Activated CD4-positive, alpha-beta memory T cell treated with anti-CD3 and anti-CD28 coated beads, Interleukin-2, amount 10 ng/mL, durations not matched to agents 7 days and 5 days (primary cell): Measurements from ENCODE around the gene TMED8. TPM values are rescaled to one million over a fixed set of nuclear protein-coding genes. Genes with fewer than 3 reads are reported as not detected.
A peak's percentile ranks its signal among the peaks of the same experiment; 100 is the strongest.
"Not testable (repeated sequence)": the region's sequence is repeated elsewhere in the genome, so short reads cannot be mapped to it uniquely, and the experiment has no call there.

ENCODE experiments used
- CTCF ChIA-PET: fragments of 350-600 bp; sonication (Branson Sonifier 250); formaldehyde crosslinking; loops from one replicate; lab custom pipeline; 2021; ENCODE audit warnings: antibody characterized with exemption, inconsistent platforms; lab: Charles Lee
- POLR2A ChIA-PET: fragments of 350-600 bp; sonication (Branson Sonifier 250); formaldehyde crosslinking; loops from one replicate; lab custom pipeline; 2021; ENCODE audit warnings: antibody characterized with exemption; lab: Charles Lee
- DNase-seq: peaks from one replicate; pipeline ENCODE4 v3.0.0-alpha.2; 2020
- H3K27ac Mint-ChIP-seq: one replicate; pipeline ENCODE4 v1.8.0; 2021; ENCODE audit warnings: mild to moderate bottlenecking, mixed read lengths
- H3K27me3 Mint-ChIP-seq: one replicate; pipeline ENCODE4 v1.8.0; 2021; ENCODE audit warnings: mixed read lengths
- H3K36me3 Mint-ChIP-seq: one replicate; pipeline ENCODE4 v1.8.0; 2021; ENCODE audit warnings: low read depth, mixed read lengths
- H3K4me1 Mint-ChIP-seq: one replicate; pipeline ENCODE4 v1.8.0; 2021; ENCODE audit warnings: mixed read lengths
- H3K4me3 Mint-ChIP-seq: one replicate; pipeline ENCODE4 v1.8.0; 2021; ENCODE audit warnings: mild to moderate bottlenecking, mixed read lengths
- H3K9me3 Mint-ChIP-seq: one replicate; pipeline ENCODE4 v1.8.0; 2021; ENCODE audit warnings: mixed read lengths
- total RNA-seq, 2 experiments: library from RNA; stranded (reverse); gene quantifications; one replicate each; pipeline ENCODE4 v1.2.3, GENCODE V29; 2021

TMED8 gene
- total RNA-seq, result 10 to 100 TPM; 21.2 to 22.2 TPM

GRCh38 chr14:77376771-77377501 is at the start of gene TMED8, which contains the start of gene SAMD15:
Gene TMED8, minus strand, starts transcription at chr14:77377094. Its CDS starts 41 bp downstream, at chr14:77377053.
Gene SAMD15, plus strand, starts transcription at chr14:77377379. Its CDS starts 40 bp downstream, at chr14:77377419.
- H3K9me3 Mint-ChIP-seq, result no peaks in the 10 kb centered on the region
- H3K4me3 Mint-ChIP-seq, result peak within 1 kb of the TSS; percentile 87
- POLR2A ChIA-PET, result interaction anchor here (0.7 to 4.3 kb wide), 11 partner anchors 9 to 257 kb away, joined by 3 to 39 read pairs (median 5); partner anchors contain the start of genes AHSA1, GSTZ1, POMT2 and VIPAS39
- no peaks in the 10 kb centered on the region for H3K27me3 Mint-ChIP-seq
- H3K27ac Mint-ChIP-seq, result peak within 1 kb of the TSS; percentile 77
- peaks cover 40% of the 10 kb centered on the region for H3K4me1 Mint-ChIP-seq
- peaks cover 29% of the 10 kb centered on the region for H3K36me3 Mint-ChIP-seq
- CTCF ChIA-PET, result interaction anchor here (0.5 to 2.9 kb wide), 12 partner anchors 24 to 253 kb away, joined by 3 to 17 read pairs (median 4); partner anchors contain the start of genes AHSA1, GSTZ1, POMT2 and VIPAS39
- peak; percentile 86 for DNase-seq

GRCh38 chr14:77426396-77426795 is 49.5 kb upstream of the TMED8 start:
- ChIA-PET POLR2A (no interaction called here), CTCF (no interaction called here)
- Mint-ChIP-seq H3K27me3 (no peaks in the 10 kb centered on the region), H3K4me3 (no peak overlapping the region), H3K4me1 (no peaks in the 10 kb centered on the region), H3K27ac (no peak overlapping the region), H3K36me3 (peaks cover 81% of the 10 kb centered on the region), H3K9me3 (no peaks in the 10 kb centered on the region)
- no peak for DNase-seq

DNA sequence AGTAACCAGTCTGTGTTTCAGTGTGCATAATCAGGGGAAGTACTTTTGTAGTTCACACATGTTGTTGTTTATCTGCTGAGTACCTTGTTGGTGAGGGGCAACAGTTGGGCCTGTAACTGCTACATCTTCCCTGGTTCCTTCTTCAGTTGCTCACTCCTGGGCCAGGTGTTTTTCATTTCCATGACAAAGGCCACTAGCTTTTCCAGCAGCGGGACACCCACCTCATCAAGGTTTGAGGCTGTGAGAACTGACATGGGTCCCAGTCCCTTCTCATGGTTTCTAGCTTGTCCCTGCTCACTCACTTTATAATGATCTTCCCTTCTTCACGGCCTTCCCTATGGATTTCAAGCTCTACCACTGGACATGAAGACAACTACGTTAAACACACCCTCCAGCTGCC is 48.0 kb upstream of the TMED8 start:
- no peak for DNase-seq
- ChIA-PET CTCF (no interaction called here), POLR2A (no interaction called here)
- Mint-ChIP-seq H3K4me1 (no peaks in the 10 kb centered on the region), H3K4me3 (no peak overlapping the region), H3K27ac (no peak overlapping the region), H3K9me3 (peaks cover 4% of the 10 kb centered on the region), H3K27me3 (no peaks in the 10 kb centered on the region), H3K36me3 (peaks cover 83% of the 10 kb centered on the region)

- Mint-ChIP-seq H3K36me3 (peaks cover 76% of the 10 kb centered on the region), H3K4me3 (no peak within 1 kb of the TSS), H3K9me3 (peaks cover 11% of the 10 kb centered on the region), H3K27me3 (no peaks in the 10 kb centered on the region), H3K4me1 (no peaks in the 10 kb centered on the region), H3K27ac (no peak within 1 kb of the TSS)
- ChIA-PET CTCF (no interaction called here), POLR2A (no interaction called here)
- no peak for DNase-seq
Observed at GRCh38 chr14:77423423-77423822, 46.5 kb upstream of the TMED8 start, which contains the start of gene NOXRED1. Gene NOXRED1, minus strand, starts transcription at chr14:77423523. Its CDS starts 634 bp downstream, at chr14:77422889.

- no peak overlapping the region for H3K4me3 Mint-ChIP-seq
- H3K27ac Mint-ChIP-seq, result no peak overlapping the region
- peaks cover 16% of the 10 kb centered on the region for H3K9me3 Mint-ChIP-seq
- ChIA-PET CTCF (no interaction called here), POLR2A (no interaction called here)
- no peaks in the 10 kb centered on the region for H3K27me3 Mint-ChIP-seq
- H3K36me3 Mint-ChIP-seq, result peaks cover 54% of the 10 kb centered on the region
- DNase-seq, result no peak
- H3K4me1 Mint-ChIP-seq, result no peaks in the 10 kb centered on the region
Observed at GRCh38 chr14:77421201-77421600, 44.3 kb upstream of the TMED8 start.

DNA sequence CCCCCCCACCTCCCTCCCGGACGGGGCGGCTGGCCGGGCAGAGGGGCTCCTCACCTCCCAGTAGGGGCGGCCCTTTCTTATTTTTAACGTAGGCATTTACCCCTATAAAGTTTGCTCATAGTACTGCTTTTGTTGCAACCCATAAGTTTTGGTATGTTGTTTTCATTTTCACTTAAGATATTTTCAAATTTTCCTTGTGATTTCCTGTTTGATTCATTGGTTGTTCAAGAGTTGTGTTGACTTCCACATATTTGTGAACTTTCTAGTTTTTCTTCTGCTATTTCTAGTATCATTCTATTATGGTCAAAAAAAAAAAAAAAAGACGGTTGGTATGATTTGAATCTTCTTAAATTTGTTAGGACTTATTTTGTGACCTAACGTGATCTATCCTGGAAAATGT is 39.9 kb upstream of the TMED8 start:
- Mint-ChIP-seq H3K4me3 (no peak overlapping the region), H3K9me3 (peaks cover 16% of the 10 kb centered on the region), H3K36me3 (peaks cover 21% of the 10 kb centered on the region), H3K27ac (no peak overlapping the region), H3K4me1 (no peaks in the 10 kb centered on the region), H3K27me3 (no peaks in the 10 kb centered on the region)
- ChIA-PET CTCF (no interaction called here), POLR2A (no interaction called here)
- no peak for DNase-seq

DNA sequence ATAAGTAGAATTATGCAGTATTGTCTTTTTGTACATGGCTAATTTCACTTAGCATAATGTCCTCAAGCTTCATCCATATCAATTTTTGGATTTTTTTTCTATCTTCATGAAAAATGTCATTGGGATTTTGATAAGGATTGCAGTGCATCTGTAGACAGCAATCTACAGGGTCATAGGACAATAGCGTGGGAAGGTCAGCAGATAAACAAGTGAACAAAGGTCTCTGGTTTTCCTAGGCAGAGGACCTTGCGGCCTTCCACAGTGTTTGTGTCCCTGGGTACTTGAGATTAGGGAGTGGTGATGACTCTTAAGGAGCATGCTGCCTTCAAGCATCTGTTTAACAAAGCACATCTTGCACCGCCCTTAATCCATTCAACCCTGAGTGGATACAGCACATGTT is 39.2 kb upstream of the TMED8 start:
- H3K27ac Mint-ChIP-seq, H3K4me3 Mint-ChIP-seq, H3K4me1 Mint-ChIP-seq, CTCF ChIA-PET, POLR2A ChIA-PET, H3K27me3 Mint-ChIP-seq, DNase-seq: not testable (repeated sequence)
- peaks cover 13% of the 10 kb centered on the region for H3K36me3 Mint-ChIP-seq
- H3K9me3 Mint-ChIP-seq, result peaks cover 16% of the 10 kb centered on the region

GRCh38 chr14:77415403-77416030 is 38.6 kb upstream of the TMED8 start:
- peaks cover 16% of the 10 kb centered on the region for H3K9me3 Mint-ChIP-seq
- H3K27ac Mint-ChIP-seq, H3K36me3 Mint-ChIP-seq, H3K27me3 Mint-ChIP-seq, H3K4me3 Mint-ChIP-seq, POLR2A ChIA-PET, DNase-seq, CTCF ChIA-PET, H3K4me1 Mint-ChIP-seq: not testable (repeated sequence)

GRCh38 chr14:77409131-77409533 is 32.2 kb upstream of the TMED8 start:
- Mint-ChIP-seq H3K4me3 (no peak overlapping the region), H3K36me3 (no peaks in the 10 kb centered on the region), H3K27me3 (no peaks in the 10 kb centered on the region), H3K27ac (no peak overlapping the region), H3K4me1 (peaks cover 13% of the 10 kb centered on the region), H3K9me3 (no peaks in the 10 kb centered on the region)
- no peak for DNase-seq
- POLR2A ChIA-PET, result no interaction called here
- CTCF ChIA-PET, result no interaction called here

- no peak for DNase-seq
- Mint-ChIP-seq H3K36me3 (no peaks in the 10 kb centered on the region), H3K4me3 (no peak overlapping the region), H3K4me1 (peaks cover 13% of the 10 kb centered on the region), H3K27ac (no peak overlapping the region), H3K27me3 (no peaks in the 10 kb centered on the region), H3K9me3 (no peaks in the 10 kb centered on the region)
- ChIA-PET CTCF (interaction anchor here (1.0 kb wide), 2 partner anchors 31 to 52 kb away, joined by 3 read pairs; partner anchors contain the start of gene TMED8), POLR2A (interaction anchor here (1.6 kb wide), 1 partner anchor 30 kb away, joined by 5 read pairs; the partner anchor contains the start of genes SAMD15 and TMED8)
Observed at GRCh38 chr14:77407158-77407557, 30.3 kb upstream of the TMED8 start.

DNA sequence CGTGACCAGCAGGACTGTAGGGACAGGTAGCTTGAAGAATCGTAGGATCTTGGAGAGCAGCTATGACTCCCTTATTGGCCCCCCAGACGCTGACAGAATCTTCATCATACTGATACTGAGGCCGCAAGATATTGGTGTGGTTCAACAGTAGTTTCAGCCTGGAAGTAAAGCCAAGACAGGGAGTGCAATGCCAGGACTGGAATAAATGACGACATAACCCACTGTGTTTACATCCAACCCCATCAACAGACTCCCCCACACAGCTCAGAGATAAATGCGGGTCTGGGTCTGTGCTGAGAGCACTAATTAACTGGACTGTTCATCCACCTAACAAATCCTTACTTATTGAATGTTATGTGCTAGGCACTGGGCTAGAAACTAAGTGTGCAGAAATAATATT is 29.8 kb upstream of the TMED8 start:
- H3K27ac Mint-ChIP-seq, result no peak overlapping the region
- no peak for DNase-seq
- no peaks in the 10 kb centered on the region for H3K9me3 Mint-ChIP-seq
- H3K27me3 Mint-ChIP-seq, result no peaks in the 10 kb centered on the region
- ChIA-PET POLR2A (interaction anchor here (1.6 kb wide), 1 partner anchor 30 kb away, joined by 5 read pairs; the partner anchor contains the start of genes SAMD15 and TMED8), CTCF (interaction anchor here (1.0 kb wide), 1 partner anchor 30 kb away, joined by 3 read pairs; the partner anchor contains the start of gene TMED8)
- H3K4me3 Mint-ChIP-seq, result no peak overlapping the region
- peaks cover 13% of the 10 kb centered on the region for H3K4me1 Mint-ChIP-seq
- H3K36me3 Mint-ChIP-seq, result no peaks in the 10 kb centered on the region

DNA sequence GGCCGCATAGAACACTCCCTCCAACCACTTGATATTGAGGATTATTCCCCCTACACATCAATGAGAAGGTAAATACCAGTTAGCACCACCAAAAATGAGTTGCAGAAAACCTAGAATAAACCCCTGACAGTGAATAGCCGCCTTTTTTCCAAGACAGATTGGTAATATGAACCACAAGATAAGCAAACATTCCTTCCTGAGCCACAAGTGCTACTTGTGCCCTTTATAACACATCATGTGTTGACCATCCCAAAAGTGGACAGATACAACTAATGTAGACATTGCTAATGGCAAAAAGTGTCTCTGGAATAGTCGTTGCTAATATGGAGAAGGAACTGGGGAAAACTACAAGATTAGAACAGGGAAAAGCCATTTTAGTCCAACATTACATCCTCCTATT is 29.2 kb upstream of the TMED8 start:
- Mint-ChIP-seq H3K4me1 (peaks cover 13% of the 10 kb centered on the region), H3K27ac (no peak overlapping the region), H3K27me3 (no peaks in the 10 kb centered on the region), H3K4me3 (no peak overlapping the region), H3K9me3 (no peaks in the 10 kb centered on the region), H3K36me3 (no peaks in the 10 kb centered on the region)
- POLR2A ChIA-PET, result interaction anchor here (1.6 kb wide), 1 partner anchor 29 kb away, joined by 5 read pairs; the partner anchor contains the start of genes SAMD15 and TMED8
- no peak for DNase-seq
- CTCF ChIA-PET, result interaction anchor here (1.2 kb wide), 1 partner anchor 90 kb away, joined by 3 read pairs; no protein-coding TSS in a partner anchor

DNA sequence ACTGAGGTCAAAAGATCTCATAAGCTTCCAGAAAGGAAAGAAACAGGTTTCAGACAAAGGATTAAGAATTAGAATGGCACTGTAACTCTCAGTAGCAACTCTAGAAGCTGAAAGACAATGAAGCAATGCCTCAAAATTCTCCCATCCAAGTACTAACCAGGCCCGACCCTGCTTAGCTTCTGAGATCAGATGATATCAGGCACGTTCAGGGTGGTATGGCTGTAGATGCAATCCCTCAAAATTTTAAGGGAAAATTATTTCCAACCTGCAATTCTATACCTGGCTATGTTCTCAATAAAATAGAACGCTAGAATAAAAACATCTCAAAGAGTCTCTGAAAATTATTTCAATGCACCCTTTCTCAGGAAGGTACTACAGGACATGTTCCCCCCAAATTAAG is 26.9 kb upstream of the TMED8 start:
- no peak overlapping the region for H3K27ac Mint-ChIP-seq
- no peaks in the 10 kb centered on the region for H3K9me3 Mint-ChIP-seq
- CTCF ChIA-PET, result no interaction called here
- no peak for DNase-seq
- H3K36me3 Mint-ChIP-seq, result no peaks in the 10 kb centered on the region
- POLR2A ChIA-PET, result no interaction called here
- peaks cover 13% of the 10 kb centered on the region for H3K4me1 Mint-ChIP-seq
- H3K27me3 Mint-ChIP-seq, result no peaks in the 10 kb centered on the region
- no peak overlapping the region for H3K4me3 Mint-ChIP-seq
